Vagina (tissue), 2 donors: ENCODE measurements around the gene TTC39C.

Experiments used
- POLR2A ChIP-seq, 2 donors: fragments of 450-650 bp; IDR thresholded peaks; one replicate each; pipeline ENCODE4 v1.6.1; 2017; ENCODE audit warnings: antibody characterized with exemption in 2 of 2, mild to moderate bottlenecking in 2 of 2, moderate library complexity in 2 of 2
- POLR2AphosphoS5 ChIP-seq, 2 donors: sonication (generic); formaldehyde crosslinking; IDR thresholded peaks; one replicate each; pipeline ENCODE4 v1.9.0; 2017; ENCODE audit warnings: antibody characterized with exemption in 2 of 2, mild to moderate bottlenecking in 2 of 2, low read depth in 1 of 2; ENCODE audit not compliant: insufficient read depth in 1 of 2
- TF ChIP-seq, protein P1 (sequence below), 3 experiments: fragments of 450-650 bp in 2 of 3; fragments of 200-600 bp in 1 of 3; sonication (generic) in 1 of 3; IDR thresholded peaks; one replicate each; pipeline ENCODE4 v1.5.1; 2017 to 2019; ENCODE audit warnings: antibody characterized with exemption in 3 of 3, mild to moderate bottlenecking in 2 of 3, moderate library complexity in 2 of 3

DNA sequence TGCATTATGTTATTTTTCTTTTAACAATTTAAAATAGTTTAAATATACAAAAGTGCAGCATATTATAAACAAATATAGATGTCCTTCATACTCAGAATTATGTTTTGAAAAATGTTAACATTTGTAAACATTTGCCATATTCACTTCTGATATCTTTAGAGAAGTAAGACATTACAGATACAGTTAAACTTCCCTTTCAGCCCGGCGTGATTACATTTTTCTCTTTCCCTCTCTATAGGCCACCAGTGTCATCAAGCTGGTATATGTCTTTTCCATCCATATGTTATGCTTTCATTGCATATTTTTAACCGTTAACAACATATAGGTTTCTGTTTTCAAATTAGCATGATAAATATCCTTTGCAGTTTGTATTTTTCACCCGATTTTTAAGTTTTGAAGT, 27.1 kb downstream of the TTC39C start:
- TF ChIP-seq, protein P1, sequence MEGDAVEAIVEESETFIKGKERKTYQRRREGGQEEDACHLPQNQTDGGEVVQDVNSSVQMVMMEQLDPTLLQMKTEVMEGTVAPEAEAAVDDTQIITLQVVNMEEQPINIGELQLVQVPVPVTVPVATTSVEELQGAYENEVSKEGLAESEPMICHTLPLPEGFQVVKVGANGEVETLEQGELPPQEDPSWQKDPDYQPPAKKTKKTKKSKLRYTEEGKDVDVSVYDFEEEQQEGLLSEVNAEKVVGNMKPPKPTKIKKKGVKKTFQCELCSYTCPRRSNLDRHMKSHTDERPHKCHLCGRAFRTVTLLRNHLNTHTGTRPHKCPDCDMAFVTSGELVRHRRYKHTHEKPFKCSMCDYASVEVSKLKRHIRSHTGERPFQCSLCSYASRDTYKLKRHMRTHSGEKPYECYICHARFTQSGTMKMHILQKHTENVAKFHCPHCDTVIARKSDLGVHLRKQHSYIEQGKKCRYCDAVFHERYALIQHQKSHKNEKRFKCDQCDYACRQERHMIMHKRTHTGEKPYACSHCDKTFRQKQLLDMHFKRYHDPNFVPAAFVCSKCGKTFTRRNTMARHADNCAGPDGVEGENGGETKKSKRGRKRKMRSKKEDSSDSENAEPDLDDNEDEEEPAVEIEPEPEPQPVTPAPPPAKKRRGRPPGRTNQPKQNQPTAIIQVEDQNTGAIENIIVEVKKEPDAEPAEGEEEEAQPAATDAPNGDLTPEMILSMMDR (IDR thresholded peaks at IDR 0.05), result no peak
- no peak for TF ChIP-seq POLR2AphosphoS5 (IDR thresholded peaks at IDR 0.05; ENCODE audit: insufficient read depth in 1 of 2, low read depth in 1 of 2)
- no peak for TF ChIP-seq POLR2A (IDR thresholded peaks at IDR 0.05)
